ENCODE data around the gene EN2.
"Not testable (repeated sequence)": the region's sequence is repeated elsewhere in the genome, so short reads cannot be mapped to it uniquely, and the experiment has no call there.

EN2 gene

GRCh38 chr7:155438777-155439176, 19.2 kb upstream of the EN2 start:
- no peak overlapping the region for H3K27ac Mint-ChIP-seq
- no peaks in the 10 kb centered on the region for H3K9me3 Mint-ChIP-seq (ENCODE audit: low read depth)
- no peaks in the 10 kb centered on the region for H3K4me1 Mint-ChIP-seq (ENCODE audit: low read depth)
- H3K27me3 Mint-ChIP-seq, result peaks cover 14% of the 10 kb centered on the region
- no peaks in the 10 kb centered on the region for H3K36me3 Mint-ChIP-seq
- H3K4me3 Mint-ChIP-seq, result no peak overlapping the region

GRCh38 chr7:155439311-155440017, 18.5 kb upstream of the EN2 start:
- Mint-ChIP-seq H3K9me3 (ENCODE audit: low read depth) (no peaks in the 10 kb centered on the region), H3K4me3 (no peak overlapping the region), H3K27me3 (peaks cover 14% of the 10 kb centered on the region)

DNA sequence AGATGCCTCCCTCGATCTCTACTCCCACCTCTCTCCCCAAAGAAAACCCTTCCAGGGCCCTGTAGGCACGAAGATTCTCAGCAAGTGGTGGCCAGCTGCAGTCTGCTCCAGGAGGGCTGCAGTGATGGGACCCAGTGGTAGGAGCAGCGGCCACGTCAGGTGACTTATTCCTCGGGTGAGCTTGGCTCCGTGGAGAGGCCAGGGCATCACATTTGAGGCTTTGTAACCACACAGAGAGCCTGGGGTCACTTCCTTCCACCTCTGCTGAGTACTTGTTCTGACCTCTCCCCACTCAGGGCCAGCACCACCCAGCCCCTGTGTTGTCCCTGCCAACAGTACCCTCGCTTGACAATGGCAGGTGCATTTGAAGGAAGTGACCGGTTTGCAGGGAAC, 17.9 kb upstream of the EN2 start:
- Mint-ChIP-seq H3K27ac (no peak overlapping the region), H3K4me3 (no peak overlapping the region), H3K9me3 (ENCODE audit: low read depth) (no peaks in the 10 kb centered on the region), H3K36me3 (no peaks in the 10 kb centered on the region), H3K4me1 (ENCODE audit: low read depth) (no peaks in the 10 kb centered on the region), H3K27me3 (peaks cover 15% of the 10 kb centered on the region)

More at GRCh38 chr7:155439311-155440017, 18.5 kb upstream of the EN2 start:
- Mint-ChIP-seq H3K4me1 (ENCODE audit: low read depth) (no peaks in the 10 kb centered on the region), H3K36me3 (no peaks in the 10 kb centered on the region), H3K27ac (no peak overlapping the region)

DNA sequence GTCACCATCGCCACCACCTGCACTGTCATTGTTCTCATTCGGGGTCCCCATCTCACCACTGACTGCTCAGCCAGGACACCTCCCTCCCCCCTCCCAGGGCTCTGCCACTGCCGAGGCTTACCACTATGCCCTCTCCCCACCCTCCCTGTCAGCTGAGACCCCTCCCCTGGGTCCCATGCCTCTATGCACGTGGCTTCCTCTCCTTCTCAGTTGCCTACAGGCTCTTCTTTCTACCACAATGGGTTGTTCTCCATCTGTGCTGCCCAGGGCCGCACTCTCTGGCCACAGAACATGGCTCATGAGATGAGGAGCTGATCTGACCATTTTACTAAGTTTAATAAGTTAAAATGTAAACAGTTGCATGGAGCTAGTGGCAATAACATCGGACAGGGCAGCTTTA, 16.1 kb upstream of the EN2 start:
- Mint-ChIP-seq H3K4me3 (no peak overlapping the region), H3K36me3 (no peaks in the 10 kb centered on the region), H3K4me1 (ENCODE audit: low read depth) (no peaks in the 10 kb centered on the region), H3K27ac (no peak overlapping the region), H3K27me3 (peaks cover 11% of the 10 kb centered on the region), H3K9me3 (ENCODE audit: low read depth) (no peaks in the 10 kb centered on the region)

DNA sequence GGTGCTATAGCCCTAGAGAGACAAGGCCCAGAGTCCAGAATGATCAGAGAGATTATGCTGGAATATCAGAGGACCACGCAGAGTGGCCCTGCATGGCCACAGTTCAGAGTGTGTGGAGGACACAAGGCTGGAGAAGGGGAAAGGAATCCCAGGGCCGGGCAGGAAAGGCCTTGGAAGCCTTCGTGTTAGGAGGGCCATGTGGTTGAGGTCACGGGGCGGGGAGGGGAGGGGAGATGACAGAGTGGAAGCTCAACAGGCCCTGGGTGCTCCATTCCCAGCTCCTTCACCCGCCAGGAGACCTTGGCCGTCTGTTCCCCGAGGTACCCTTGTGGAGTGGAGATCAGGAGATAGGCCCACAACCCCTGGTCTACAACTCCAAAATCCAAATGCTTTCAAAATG, 13.2 kb upstream of the EN2 start:
- Mint-ChIP-seq H3K9me3 (ENCODE audit: low read depth) (no peaks in the 10 kb centered on the region), H3K27ac (no peak overlapping the region), H3K4me3 (no peak overlapping the region), H3K36me3 (no peaks in the 10 kb centered on the region), H3K27me3 (peaks cover 23% of the 10 kb centered on the region), H3K4me1 (ENCODE audit: low read depth) (peaks cover 6% of the 10 kb centered on the region)

- H3K27me3 Mint-ChIP-seq, result peaks cover 23% of the 10 kb centered on the region
- H3K9me3 Mint-ChIP-seq (ENCODE audit: low read depth); H3K4me3 Mint-ChIP-seq; H3K4me1 Mint-ChIP-seq (ENCODE audit: low read depth); H3K36me3 Mint-ChIP-seq; H3K27ac Mint-ChIP-seq: not testable (repeated sequence)
These were observed 12.3 kb upstream of the EN2 start for GRCh38 chr7:155445606-155446005.

DNA sequence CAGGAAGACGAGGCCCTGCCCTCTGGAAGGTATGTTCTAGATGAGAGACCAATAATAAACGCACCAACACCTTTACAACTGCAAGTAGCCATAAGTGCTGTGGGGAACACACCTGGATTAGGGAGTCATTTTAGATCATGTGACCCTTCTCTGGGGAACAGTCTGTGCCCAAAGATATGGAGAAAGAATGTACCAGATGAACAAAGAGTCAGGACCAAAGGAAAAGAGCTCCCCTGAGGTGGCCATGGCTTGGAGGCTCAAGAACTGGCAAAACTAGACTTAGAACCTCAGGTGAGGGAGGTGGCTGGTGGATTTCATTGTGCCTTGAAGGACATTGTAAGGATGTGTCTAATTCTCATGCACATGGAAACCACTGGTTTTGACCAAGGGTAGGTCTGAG, 10.3 kb upstream of the EN2 start:
- H3K27ac Mint-ChIP-seq, result no peak overlapping the region
- H3K4me1 Mint-ChIP-seq (ENCODE audit: low read depth), result peaks cover 11% of the 10 kb centered on the region
- H3K9me3 Mint-ChIP-seq (ENCODE audit: low read depth), result no peaks in the 10 kb centered on the region
- H3K4me3 Mint-ChIP-seq, result no peak overlapping the region
- H3K27me3 Mint-ChIP-seq, result peaks cover 34% of the 10 kb centered on the region
- no peaks in the 10 kb centered on the region for H3K36me3 Mint-ChIP-seq

DNA sequence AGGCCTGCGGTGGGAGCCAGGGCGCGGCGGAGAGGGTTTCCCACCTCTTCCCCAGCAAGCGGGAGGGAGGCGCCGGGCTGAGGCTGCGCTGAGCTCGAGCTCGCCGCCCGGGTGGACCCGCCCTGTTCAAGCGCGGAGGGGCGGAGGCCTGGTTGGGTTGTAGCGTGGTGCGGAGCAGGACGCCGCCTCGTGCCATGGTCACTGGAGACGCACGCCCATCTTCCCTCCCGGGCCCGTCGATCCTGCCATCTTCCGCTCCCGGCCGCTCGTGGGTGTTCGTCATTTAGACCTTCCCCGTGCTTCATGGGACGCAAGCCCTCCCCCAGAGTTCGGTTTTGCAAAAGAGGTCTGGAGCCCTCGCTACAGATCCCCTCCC, 9.3 kb upstream of the EN2 start:
- Mint-ChIP-seq H3K27me3 (peaks cover 38% of the 10 kb centered on the region), H3K9me3 (ENCODE audit: low read depth) (no peaks in the 10 kb centered on the region), H3K36me3 (no peaks in the 10 kb centered on the region), H3K4me1 (ENCODE audit: low read depth) (peaks cover 11% of the 10 kb centered on the region), H3K27ac (no peak overlapping the region), H3K4me3 (no peak overlapping the region)

GRCh38 chr7:155449008-155449868, 8.7 kb upstream of the EN2 start:
- Mint-ChIP-seq H3K27ac (no peak overlapping the region), H3K27me3 (peaks cover 38% of the 10 kb centered on the region)

DNA sequence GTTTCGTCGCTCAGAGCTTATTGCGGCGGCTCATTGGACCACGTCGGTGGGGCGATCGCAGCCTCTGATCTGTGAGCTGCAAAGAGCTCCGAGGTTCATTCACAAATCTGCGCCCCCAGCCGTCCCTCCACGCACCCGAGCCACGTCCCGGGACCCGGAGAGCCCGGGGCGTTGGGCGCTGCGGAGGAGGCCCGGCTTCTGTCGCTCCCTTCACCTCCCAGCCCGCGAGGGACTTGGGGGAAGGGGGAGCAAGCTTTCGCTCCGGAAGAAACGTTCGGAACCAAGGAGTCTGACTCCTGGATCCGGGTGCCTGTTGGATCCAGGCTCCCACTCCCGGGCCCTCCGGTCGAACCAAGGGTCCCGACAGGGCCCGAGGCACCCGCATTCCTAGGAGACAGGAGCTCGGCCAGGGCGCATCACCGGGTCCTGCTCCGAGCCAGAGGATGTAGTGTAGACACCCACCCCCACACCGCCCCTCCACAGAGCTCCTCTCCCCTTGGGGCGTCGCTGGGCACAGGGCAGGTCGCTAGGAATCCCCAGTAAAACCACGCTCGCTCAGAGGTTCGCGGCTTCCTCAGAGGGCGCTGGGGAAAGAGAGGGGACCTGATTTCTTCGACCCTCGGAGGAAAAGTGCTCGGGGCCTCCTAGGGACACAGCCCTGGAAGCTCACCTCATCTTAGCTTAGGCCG, 7.9 kb upstream of the EN2 start:
- H3K27ac Mint-ChIP-seq, result no peak overlapping the region
- no peak overlapping the region for H3K4me3 Mint-ChIP-seq
- peaks cover 16% of the 10 kb centered on the region for H3K4me1 Mint-ChIP-seq (ENCODE audit: low read depth)
- no peaks in the 10 kb centered on the region for H3K9me3 Mint-ChIP-seq (ENCODE audit: low read depth)
- no peaks in the 10 kb centered on the region for H3K36me3 Mint-ChIP-seq
- H3K27me3 Mint-ChIP-seq, result peaks cover 38% of the 10 kb centered on the region

More at GRCh38 chr7:155449008-155449868, 8.7 kb upstream of the EN2 start:
- H3K4me1 Mint-ChIP-seq (ENCODE audit: low read depth), result peaks cover 12% of the 10 kb centered on the region
- H3K4me3 Mint-ChIP-seq, result no peak overlapping the region
- no peaks in the 10 kb centered on the region for H3K9me3 Mint-ChIP-seq (ENCODE audit: low read depth)
- no peaks in the 10 kb centered on the region for H3K36me3 Mint-ChIP-seq

- Mint-ChIP-seq H3K9me3 (ENCODE audit: low read depth) (no peaks in the 10 kb centered on the region), H3K4me1 (ENCODE audit: low read depth) (peaks cover 18% of the 10 kb centered on the region), H3K4me3 (no peak overlapping the region), H3K27me3 (peaks cover 40% of the 10 kb centered on the region), H3K36me3 (no peaks in the 10 kb centered on the region), H3K27ac (no peak overlapping the region)
These were observed 7.4 kb upstream of the EN2 start for GRCh38 chr7:155450558-155450969.

DNA sequence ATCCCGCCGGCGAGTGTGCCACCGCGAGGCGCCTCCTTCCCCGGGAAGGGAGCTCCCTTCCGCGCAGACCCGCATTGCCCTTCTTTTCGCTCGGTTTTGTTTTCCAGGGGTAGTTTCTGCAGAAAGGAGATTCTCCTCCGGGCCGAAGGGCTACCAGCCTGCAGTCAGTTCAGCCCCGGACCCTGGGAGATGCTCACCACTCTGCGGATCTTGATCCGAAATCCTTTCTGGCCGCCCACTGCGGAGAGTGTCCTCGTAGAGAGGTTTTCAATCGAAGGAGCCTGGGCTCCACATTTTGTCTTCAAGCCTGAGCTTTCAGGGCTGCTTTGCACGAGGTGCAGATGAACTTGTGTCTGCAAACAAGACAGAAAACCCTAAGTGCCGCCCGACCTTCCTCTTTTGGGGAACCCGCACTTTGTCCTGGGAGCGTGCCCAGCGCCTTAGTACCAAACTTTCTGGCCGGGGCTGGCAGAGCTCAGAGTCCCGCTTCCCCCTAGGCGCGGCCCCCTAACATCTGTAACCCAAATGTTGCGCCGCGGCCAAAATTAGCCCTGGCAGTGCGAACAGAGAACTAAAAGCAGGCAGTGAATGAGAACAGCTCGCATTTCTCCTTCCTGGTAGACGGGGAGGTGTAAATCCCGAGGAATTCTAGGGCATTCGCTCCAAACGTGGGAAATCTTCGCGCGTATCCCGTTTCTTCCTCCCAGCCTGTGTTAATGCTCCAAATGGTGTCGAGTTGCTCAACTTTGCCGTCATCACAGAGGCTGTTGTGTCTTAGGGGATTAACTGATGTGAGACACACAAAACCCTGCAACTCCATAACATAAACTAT, 6.7 kb upstream of the EN2 start:
- Mint-ChIP-seq H3K36me3 (no peaks in the 10 kb centered on the region), H3K9me3 (ENCODE audit: low read depth) (no peaks in the 10 kb centered on the region), H3K27ac (no peak overlapping the region), H3K27me3 (peaks cover 40% of the 10 kb centered on the region), H3K4me1 (ENCODE audit: low read depth) (peaks cover 18% of the 10 kb centered on the region), H3K4me3 (no peak overlapping the region)

DNA sequence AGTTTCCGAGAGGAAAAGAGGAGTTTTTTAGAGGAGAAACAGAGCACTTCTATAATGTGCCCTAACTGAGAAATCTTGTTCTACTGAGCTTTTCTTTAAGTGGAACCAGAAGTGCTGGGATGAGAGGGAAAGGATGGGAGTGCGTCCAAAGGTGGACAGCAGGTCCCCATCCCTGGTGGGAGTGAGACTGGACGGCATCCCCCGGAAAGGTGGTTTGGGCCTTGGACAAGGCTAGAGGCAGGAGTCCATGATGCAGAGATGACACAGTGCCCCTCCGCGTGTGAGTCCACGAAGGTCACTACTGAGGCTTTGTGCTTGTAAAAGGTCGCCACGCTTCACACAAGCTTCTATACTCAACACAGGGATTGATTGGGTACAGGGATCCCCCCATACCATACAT, 6.1 kb upstream of the EN2 start:
- Mint-ChIP-seq H3K36me3 (no peaks in the 10 kb centered on the region), H3K27ac (no peak overlapping the region), H3K4me3 (no peak overlapping the region), H3K4me1 (ENCODE audit: low read depth) (peaks cover 23% of the 10 kb centered on the region), H3K27me3 (peaks cover 42% of the 10 kb centered on the region), H3K9me3 (ENCODE audit: low read depth) (no peaks in the 10 kb centered on the region)

DNA sequence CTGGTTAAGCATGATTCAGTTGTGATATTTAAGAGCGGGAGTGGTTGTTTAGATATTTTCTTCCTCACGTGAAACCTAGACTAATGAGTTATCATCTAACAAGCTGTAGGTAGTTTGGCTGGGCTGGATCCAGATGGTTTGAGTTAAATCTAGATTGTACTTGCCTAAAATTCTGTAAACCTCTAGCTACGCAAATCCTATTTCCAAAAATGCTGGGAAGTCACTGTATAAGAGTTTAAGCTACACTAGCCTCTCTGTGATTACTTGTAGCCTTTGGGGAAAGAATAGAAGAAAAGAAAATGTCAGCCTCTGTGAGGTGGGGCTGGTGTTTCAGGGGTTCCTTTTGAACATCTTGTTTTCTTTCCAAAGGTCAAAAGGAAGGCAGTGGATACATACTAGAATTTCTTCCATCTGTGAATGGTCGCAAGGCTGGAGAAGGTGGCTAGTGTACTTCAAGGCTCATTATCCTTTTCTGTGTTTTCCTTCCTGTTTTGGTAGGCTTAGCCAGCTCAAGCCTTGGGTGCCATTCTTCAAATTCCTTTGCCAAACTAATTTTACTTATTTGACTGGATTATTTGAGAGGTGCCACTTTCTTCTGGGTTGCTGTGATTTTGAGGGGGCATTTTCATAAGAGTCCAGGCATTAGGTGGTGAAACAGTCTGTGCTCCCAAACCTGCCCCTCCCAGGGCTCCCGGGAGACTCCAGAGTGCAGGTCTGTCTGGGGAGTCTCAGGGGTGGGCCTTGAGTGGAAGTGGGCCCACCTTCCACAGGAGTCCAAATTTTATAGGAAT, 5.2 kb upstream of the EN2 start:
- Mint-ChIP-seq H3K9me3 (ENCODE audit: low read depth) (no peaks in the 10 kb centered on the region), H3K4me3 (no peak overlapping the region), H3K4me1 (ENCODE audit: low read depth) (peaks cover 26% of the 10 kb centered on the region), H3K36me3 (no peaks in the 10 kb centered on the region), H3K27ac (no peak overlapping the region), H3K27me3 (peaks cover 36% of the 10 kb centered on the region)
